ENCODE data around the gene TMPRSS15.

The TMPRSS15 gene

DNA sequence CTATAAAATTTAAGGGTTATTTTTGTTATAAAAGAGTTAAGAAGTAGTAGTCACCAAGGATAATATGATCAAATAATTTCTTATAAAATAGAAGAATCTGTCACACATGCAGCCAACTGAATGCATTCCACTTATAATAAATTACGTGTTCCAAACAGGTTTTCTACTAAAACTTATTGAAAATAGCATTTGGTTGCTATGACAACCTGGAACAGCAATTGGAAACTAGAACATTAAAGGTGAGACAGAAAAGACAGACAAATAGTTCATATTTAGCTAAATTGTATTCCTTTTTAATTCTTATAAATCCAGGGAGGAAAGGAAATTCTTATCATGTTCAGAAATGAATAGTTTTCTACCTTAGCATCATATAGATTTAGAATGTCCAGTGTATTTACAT is 168.0 kb downstream of the TMPRSS15 start:
- DNase-seq = no peak

DNA sequence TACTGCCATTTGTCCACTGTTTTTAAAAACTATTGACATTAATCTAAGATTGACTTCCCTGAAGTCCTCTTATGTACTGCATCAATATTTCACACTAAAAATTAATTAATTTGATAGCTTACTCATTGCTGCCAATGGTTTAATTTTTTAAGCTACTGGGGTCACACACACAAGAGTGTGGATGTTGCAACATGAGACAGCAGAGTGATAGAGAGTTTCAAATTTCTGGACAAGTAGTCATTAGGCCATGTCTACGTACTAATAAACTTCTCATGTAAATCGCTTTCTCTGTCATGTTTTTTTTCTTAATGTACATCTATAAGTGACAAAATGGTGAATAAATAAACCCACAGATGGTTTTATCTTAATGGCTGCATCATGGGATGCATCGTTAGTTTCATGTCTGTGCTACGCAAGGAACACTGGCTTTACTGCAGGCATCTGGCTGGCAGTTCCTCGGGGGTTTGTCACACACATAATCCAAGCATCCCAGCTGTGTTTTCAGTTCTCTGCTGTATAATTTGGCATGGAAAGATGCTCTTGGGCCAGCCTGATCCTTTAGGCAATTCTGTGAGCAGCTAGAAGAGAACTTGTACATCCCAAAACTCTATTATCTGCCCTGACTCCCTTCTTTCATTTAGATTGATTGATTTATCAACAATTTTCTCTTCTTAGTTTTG is 175.4 kb downstream of the TMPRSS15 start:
- no peak for DNase-seq

DNA sequence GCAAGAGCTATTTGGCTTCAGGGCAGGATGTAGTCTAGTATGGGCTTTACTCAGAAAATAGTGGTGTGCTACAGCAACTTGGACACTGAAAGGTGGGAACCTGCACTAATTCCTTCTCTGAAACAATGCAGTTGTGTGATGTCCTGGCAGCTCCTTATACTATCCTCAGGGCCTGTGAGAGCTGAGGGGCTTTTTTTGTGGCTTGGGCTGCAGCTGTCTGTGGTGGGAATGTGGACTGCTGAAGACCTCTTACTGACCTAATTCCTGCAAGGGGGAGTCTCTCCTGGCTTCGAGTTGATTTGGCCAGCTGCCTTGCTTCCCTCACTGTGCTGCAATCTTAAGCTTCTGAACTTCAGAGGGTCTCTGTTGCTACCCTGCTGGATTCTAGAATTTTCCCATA is 181.2 kb downstream of the TMPRSS15 start:
- DNase-seq = no peak

DNA sequence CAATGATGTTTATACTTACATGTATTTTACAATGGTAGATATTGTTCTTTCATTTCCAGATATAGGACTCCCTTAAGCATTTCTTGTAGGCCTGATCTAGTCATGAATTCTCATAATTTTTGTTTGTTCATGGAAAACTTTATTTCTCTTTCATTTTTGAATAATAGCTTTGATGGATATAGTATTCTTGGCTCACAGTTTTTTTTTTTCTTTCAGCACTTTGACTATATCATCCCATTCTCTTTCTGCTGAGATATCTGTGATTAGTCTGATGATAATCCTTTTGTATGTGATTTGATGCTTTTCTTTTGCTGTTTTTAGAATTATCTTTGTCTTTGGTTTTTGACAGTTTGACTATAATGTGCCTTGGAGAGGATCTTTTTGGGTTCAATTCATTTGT is 183.1 kb downstream of the TMPRSS15 start:
- DNase-seq = no peak

Data from stimulated activated CD4-positive, alpha-beta T cell treated with anti-CD3 and anti-CD28 coated beads, Interleukin-4, amount 100 ng/mL, for 4 hours (primary cell).